ENCODE results near the gene OR14I1. TPM values are rescaled to one million over a fixed set of nuclear protein-coding genes. Genes with fewer than 3 reads are reported as not detected.

OR14I1 gene
- total RNA-seq = not detected in 2 replicates

GRCh38 chr1:248702714-248703113, at the start of gene OR14I1:
Gene OR14I1, minus strand, starts transcription at chr1:248702766.

GRCh38 chr1:248655354-248655753, 47.2 kb downstream of the OR14I1 start, which contains the start of gene OR2T27:
Gene OR2T27, minus strand, starts transcription at chr1:248655528. Its CDS starts 4,644 bp downstream, at chr1:248650884.

Other genes starting within 250 kb of the OR14I1 start
- not detected in 2 replicates for gene OR2T3, start 229.4 kb downstream of the OR14I1 start, total RNA-seq
- gene OR2T5, start 214.2 kb downstream of the OR14I1 start, total RNA-seq = not detected in 2 replicates
- gene OR2G6, start 194.7 kb downstream of the OR14I1 start, total RNA-seq = not detected in 2 replicates
- 0.06 TPM in 1 of 2 replicates, not detected in the other for gene OR2T29, start 140.0 kb downstream of the OR14I1 start, total RNA-seq
- gene OR2T34, start 128.0 kb downstream of the OR14I1 start, total RNA-seq = not detected in 2 replicates
- gene OR2T10, start 105.1 kb downstream of the OR14I1 start, total RNA-seq = not detected in 2 replicates
- gene OR2T11, start 67.7 kb downstream of the OR14I1 start, total RNA-seq = not detected in 2 replicates
- gene OR2T35, start 57.5 kb downstream of the OR14I1 start, total RNA-seq = not detected in 2 replicates
- gene OR2T27, start 47.2 kb downstream of the OR14I1 start, total RNA-seq = not detected in 2 replicates
- gene LYPD8, start 53.0 kb upstream of the OR14I1 start, total RNA-seq = not detected in 2 replicates
- gene SH3BP5L, start 123.1 kb upstream of the OR14I1 start, total RNA-seq = 25.7 and 25.8 TPM in 2 replicates
- 16.6 and 19.6 TPM in 2 replicates for gene ZNF672, start 135.5 kb upstream of the OR14I1 start, total RNA-seq
- 7.5 and 12.2 TPM in 2 replicates for gene ZNF692, start 156.3 kb upstream of the OR14I1 start, total RNA-seq
- gene PGBD2, start 203.5 kb upstream of the OR14I1 start, total RNA-seq = 4.0 and 4.5 TPM in 2 replicates